Hepatocyte (in vitro differentiated cells): ENCODE results near the gene ARHGAP42.

ENCODE experiments used
- EZH2 ChIP-seq: fragments of 200-600 bp; sonication (generic); IDR thresholded peaks from 2 replicates; pipeline ENCODE4 v1.6.1; 2016; ENCODE audit warnings: antibody characterized with exemption, mild to moderate bottlenecking, borderline replicate concordance
- EZH2phosphoT487 ChIP-seq: fragments of 200-600 bp; sonication (generic); IDR thresholded peaks from one replicate; pipeline ENCODE4 v1.6.1; 2018; ENCODE audit warnings: antibody characterized with exemption, mild to moderate bottlenecking, low read depth, moderate library complexity; ENCODE audit not compliant: unreplicated experiment, severe bottlenecking
- TF ChIP-seq, protein P1 (sequence below): fragments of 200-600 bp; sonication (generic); IDR thresholded peaks from 2 replicates; pipeline ENCODE4 v1.5.1; 2016; ENCODE audit warnings: antibody characterized with exemption, mild to moderate bottlenecking; ENCODE audit not compliant: poor library complexity

DNA sequence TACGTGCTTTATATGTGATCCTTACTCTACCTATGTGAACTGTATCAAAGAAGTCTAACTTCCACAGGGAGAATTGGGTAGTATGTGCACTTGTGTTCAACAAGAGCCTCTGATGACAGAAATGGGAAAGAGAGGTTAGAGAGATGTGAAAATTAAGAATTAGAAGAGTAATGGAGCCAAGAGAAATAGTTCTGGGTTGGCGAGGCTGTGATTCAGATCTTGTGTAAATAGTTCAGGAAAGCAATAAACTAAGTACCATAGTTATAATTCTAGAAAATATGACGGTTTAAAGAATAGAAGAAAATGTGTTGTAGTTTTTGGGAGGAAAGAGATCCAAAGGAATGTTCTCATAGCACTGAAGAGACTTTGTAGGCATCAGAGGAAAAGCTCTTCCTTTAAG lies 112.4 kb downstream of the ARHGAP42 start:
- TF ChIP-seq, protein P1, sequence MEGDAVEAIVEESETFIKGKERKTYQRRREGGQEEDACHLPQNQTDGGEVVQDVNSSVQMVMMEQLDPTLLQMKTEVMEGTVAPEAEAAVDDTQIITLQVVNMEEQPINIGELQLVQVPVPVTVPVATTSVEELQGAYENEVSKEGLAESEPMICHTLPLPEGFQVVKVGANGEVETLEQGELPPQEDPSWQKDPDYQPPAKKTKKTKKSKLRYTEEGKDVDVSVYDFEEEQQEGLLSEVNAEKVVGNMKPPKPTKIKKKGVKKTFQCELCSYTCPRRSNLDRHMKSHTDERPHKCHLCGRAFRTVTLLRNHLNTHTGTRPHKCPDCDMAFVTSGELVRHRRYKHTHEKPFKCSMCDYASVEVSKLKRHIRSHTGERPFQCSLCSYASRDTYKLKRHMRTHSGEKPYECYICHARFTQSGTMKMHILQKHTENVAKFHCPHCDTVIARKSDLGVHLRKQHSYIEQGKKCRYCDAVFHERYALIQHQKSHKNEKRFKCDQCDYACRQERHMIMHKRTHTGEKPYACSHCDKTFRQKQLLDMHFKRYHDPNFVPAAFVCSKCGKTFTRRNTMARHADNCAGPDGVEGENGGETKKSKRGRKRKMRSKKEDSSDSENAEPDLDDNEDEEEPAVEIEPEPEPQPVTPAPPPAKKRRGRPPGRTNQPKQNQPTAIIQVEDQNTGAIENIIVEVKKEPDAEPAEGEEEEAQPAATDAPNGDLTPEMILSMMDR: no peak
- TF ChIP-seq EZH2 (no peak), EZH2phosphoT487 (no peak)
